ENCODE data around the gene TNRC6C. TPM values are rescaled to one million over a fixed set of nuclear protein-coding genes. Genes with fewer than 3 reads are reported as not detected.

The TNRC6C gene
- polyA plus RNA-seq, 3 donors, result 0.38 to 0.80 (median 0.46) TPM

DNA sequence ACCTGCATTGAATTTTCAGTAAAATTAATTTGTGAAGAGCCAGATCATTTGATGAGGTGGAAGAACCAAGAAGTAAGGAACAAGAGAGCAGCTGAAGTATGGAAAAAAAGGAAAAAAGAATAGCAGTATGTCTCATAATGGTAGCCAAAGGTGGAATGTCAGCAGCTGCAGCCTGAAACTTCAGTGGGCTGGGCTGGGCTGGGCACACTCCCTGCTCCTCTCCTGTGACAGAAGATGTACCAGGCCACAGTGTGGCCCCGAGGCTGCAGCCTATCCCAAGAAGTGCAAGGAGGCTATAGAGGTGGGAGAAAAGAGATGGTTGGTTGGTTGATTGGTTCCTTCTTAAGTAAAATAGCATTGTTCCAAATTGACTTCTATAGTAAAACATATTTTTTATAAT, 84.5 kb downstream of the TNRC6C start:
- intact Hi-C loops (cut with micrococcal nuclease), result no loop called here
- Mint-ChIP-seq H3K9me3 (peaks cover 0 to 4% (median 0%) of the 10 kb centered on the region in 7 donors), H3K27me3 (ENCODE audit: low read depth in 3 of 3) (peaks cover 0 to 3% (median 0%) of the 10 kb centered on the region in 3 donors), H3K4me3 (no peak overlapping the region), H3K27ac (no peak overlapping the region), H3K4me1 (peaks cover 27% of the 10 kb centered on the region), H3K36me3 (peaks cover 12 to 24% of the 10 kb centered on the region in 2 donors)
- DNase-seq, result no peak
- Histone ChIP-seq H2AFZ (ENCODE audit: insufficient read depth, low read depth, low read length, poor library complexity, severe bottlenecking) (no peak overlapping the region), H3K27ac (ENCODE audit: low read depth in 1 of 2, low read length in 2 of 2) (no peak overlapping the region), H3K79me2 (ENCODE audit: insufficient read depth, low read length) (peaks cover 8% of the 10 kb centered on the region), H3K4me2 (replicated peaks; ENCODE audit: extremely low read depth, low read length, poor library complexity, severe bottlenecking) (no peak overlapping the region), H3K36me3 (replicated peaks in 1 of 2; ENCODE audit: control insufficient read depth in 1 of 2, insufficient read depth in 2 of 2, low read length in 2 of 2) (no peaks in the 10 kb centered on the region), H4K20me1 (ENCODE audit: insufficient read depth, low read length) (no peaks in the 10 kb centered on the region), H3K4me3 (replicated peaks in 1 of 3; ENCODE audit: low read depth in 2 of 3, low read length in 3 of 3) (no peak overlapping the region), H3K9me3 (replicated peaks in 1 of 2; ENCODE audit: control insufficient read depth in 1 of 2, insufficient read depth in 1 of 2, low read length in 2 of 2) (no peaks in the 10 kb centered on the region), H3K27me3 (ENCODE audit: control insufficient read depth in 2 of 2, insufficient read depth in 2 of 2, low read length in 2 of 2) (no peaks in the 10 kb centered on the region), H3K4me1 (ENCODE audit: control insufficient read depth in 1 of 2, insufficient read depth in 2 of 2, low read length in 2 of 2) (peaks cover 7 to 19% of the 10 kb centered on the region in 2 donors), H3K9ac (ENCODE audit: insufficient read depth, low read length, poor library complexity, severe bottlenecking) (no peak overlapping the region)
- TF ChIP-seq, protein P1, sequence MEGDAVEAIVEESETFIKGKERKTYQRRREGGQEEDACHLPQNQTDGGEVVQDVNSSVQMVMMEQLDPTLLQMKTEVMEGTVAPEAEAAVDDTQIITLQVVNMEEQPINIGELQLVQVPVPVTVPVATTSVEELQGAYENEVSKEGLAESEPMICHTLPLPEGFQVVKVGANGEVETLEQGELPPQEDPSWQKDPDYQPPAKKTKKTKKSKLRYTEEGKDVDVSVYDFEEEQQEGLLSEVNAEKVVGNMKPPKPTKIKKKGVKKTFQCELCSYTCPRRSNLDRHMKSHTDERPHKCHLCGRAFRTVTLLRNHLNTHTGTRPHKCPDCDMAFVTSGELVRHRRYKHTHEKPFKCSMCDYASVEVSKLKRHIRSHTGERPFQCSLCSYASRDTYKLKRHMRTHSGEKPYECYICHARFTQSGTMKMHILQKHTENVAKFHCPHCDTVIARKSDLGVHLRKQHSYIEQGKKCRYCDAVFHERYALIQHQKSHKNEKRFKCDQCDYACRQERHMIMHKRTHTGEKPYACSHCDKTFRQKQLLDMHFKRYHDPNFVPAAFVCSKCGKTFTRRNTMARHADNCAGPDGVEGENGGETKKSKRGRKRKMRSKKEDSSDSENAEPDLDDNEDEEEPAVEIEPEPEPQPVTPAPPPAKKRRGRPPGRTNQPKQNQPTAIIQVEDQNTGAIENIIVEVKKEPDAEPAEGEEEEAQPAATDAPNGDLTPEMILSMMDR (IDR thresholded peaks at IDR 0.05), result no peak
- WGBS (ENCODE audit: insufficient coverage), result no CpG with 5 or more reads among the region's 1 CpG

DNA sequence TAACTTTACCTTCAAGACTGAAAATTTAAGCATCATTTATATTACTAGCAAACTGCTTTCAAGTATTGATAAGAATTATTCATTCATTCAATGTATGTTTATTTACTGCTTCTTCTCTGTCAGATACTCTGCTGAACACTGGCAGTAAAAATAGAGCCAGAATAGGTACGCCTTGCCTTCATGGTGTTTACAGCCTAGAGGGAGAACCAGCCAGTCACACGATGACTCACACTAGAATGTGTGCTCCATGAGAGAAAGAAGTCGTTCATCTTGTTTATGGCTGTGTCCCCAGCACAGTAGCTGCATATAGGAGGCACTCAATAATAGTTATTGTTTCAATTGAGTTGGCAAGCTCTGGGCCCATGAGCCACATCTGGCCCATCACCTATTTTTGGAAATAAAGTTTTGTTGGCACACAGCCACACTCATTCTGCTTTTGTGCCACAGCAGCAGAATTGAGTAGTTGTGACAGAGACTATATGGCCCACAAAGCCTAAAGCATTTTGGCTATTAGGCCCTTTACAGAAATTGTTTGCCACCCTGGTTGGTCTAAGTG, 85.9 kb downstream of the TNRC6C start:
- no peak overlapping the region for H3K27ac ChIP-seq (ENCODE audit: low read depth in 1 of 2, low read length in 2 of 2)
- TF ChIP-seq, protein P1 (IDR thresholded peaks at IDR 0.05), result no peak
- peaks cover 7 to 19% of the 10 kb centered on the region in 2 donors for H3K4me1 ChIP-seq (ENCODE audit: control insufficient read depth in 1 of 2, insufficient read depth in 2 of 2, low read length in 2 of 2)
- H3K9me3 ChIP-seq (replicated peaks in 1 of 2; ENCODE audit: control insufficient read depth in 1 of 2, insufficient read depth in 1 of 2, low read length in 2 of 2), result no peaks in the 10 kb centered on the region
- H2AFZ ChIP-seq (ENCODE audit: insufficient read depth, low read depth, low read length, poor library complexity, severe bottlenecking), result no peak overlapping the region
- DNase-seq, result no peak
- WGBS (ENCODE audit: insufficient coverage), result 100% methylated on average over 2 of the region's 3 CpGs
- intact Hi-C loops (cut with micrococcal nuclease), result no loop called here
- H3K4me2 ChIP-seq (replicated peaks; ENCODE audit: extremely low read depth, low read length, poor library complexity, severe bottlenecking), result no peak overlapping the region
- no peaks in the 10 kb centered on the region for H4K20me1 ChIP-seq (ENCODE audit: insufficient read depth, low read length)
- Mint-ChIP-seq H3K27ac (no peak overlapping the region), H3K9me3 (peaks cover 0 to 4% (median 0%) of the 10 kb centered on the region in 7 donors), H3K4me1 (peaks cover 26% of the 10 kb centered on the region), H3K27me3 (ENCODE audit: low read depth in 3 of 3) (peaks cover 0 to 5% (median 0%) of the 10 kb centered on the region in 3 donors), H3K4me3 (no peak overlapping the region), H3K36me3 (peaks cover 21 to 27% of the 10 kb centered on the region in 2 donors)
- peaks cover 8% of the 10 kb centered on the region for H3K79me2 ChIP-seq (ENCODE audit: insufficient read depth, low read length)
- H3K4me3 ChIP-seq (replicated peaks in 1 of 3; ENCODE audit: low read depth in 2 of 3, low read length in 3 of 3), result no peak overlapping the region
- H3K9ac ChIP-seq (ENCODE audit: insufficient read depth, low read length, poor library complexity, severe bottlenecking), result no peak overlapping the region
- no peaks in the 10 kb centered on the region for H3K27me3 ChIP-seq (ENCODE audit: control insufficient read depth in 2 of 2, insufficient read depth in 2 of 2, low read length in 2 of 2)
- peaks cover 6 to 9% of the 10 kb centered on the region in 2 donors for H3K36me3 ChIP-seq (replicated peaks in 1 of 2; ENCODE audit: control insufficient read depth in 1 of 2, insufficient read depth in 2 of 2, low read length in 2 of 2)

Measured in CD14-positive monocyte (primary cell).